GOT3 (cell line): ENCODE data around the gene ANO9.

Experiments
- DNase-seq: peaks from one replicate; lab custom pipeline; 2025; ENCODE audit warnings: mixed read lengths; lab: John Stamatoyannopoulos, UW

Gene ANO9, protein sequence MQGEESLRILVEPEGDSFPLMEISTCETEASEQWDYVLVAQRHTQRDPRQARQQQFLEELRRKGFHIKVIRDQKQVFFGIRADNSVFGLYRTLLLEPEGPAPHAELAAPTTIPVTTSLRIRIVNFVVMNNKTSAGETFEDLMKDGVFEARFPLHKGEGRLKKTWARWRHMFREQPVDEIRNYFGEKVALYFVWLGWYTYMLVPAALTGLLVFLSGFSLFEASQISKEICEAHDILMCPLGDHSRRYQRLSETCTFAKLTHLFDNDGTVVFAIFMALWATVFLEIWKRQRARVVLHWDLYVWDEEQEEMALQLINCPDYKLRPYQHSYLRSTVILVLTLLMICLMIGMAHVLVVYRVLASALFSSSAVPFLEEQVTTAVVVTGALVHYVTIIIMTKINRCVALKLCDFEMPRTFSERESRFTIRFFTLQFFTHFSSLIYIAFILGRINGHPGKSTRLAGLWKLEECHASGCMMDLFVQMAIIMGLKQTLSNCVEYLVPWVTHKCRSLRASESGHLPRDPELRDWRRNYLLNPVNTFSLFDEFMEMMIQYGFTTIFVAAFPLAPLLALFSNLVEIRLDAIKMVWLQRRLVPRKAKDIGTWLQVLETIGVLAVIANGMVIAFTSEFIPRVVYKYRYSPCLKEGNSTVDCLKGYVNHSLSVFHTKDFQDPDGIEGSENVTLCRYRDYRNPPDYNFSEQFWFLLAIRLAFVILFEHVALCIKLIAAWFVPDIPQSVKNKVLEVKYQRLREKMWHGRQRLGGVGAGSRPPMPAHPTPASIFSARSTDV

DNA sequence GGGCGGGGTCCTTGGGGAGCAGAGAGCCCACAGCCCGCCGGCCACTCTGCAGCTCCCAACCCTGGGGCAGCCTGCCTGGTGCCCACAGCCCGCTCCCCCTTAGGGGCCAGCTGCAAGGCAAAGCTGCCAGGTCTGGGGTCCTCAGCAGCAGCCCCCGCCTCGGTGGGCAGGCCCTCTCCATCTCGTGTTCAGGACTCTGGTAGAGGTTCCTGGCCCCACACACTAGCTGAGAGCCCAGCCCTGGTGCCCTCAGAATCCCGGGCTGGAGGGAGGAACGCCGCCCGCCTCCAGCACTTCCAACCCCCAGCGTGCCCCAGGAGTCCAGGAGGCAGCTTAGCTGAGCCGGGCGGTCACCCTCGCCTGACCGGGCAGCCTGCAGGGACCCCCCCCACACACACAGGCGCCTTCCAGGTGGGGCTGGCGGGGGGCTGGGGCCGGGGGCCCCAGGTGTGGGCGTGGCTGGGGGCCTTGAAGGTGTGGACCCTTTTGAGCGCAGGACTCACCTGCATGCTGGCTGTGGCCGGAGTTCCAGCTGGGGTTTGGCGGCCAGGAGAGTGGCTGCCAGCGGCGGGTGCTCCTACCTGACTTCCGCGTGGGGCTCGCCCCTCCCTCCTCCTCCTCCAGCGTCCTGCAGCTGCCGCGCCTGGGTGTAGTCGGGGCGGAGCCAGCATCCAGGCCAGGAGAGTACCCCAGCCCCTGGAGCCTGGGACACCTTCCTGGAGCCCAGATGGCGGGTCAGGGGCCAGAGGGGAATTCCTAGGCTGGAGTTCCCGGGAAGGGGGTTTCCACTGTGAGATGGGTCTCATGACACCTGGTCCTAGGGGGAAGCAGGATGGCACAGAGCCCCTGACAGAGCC lies at the start of gene ANO9:
ANO9 (minus strand) TSS at position 594 of the 857 bp plus-strand sequence; CDS start at position 509, 85 bp downstream.
- no peak for DNase-seq

DNA sequence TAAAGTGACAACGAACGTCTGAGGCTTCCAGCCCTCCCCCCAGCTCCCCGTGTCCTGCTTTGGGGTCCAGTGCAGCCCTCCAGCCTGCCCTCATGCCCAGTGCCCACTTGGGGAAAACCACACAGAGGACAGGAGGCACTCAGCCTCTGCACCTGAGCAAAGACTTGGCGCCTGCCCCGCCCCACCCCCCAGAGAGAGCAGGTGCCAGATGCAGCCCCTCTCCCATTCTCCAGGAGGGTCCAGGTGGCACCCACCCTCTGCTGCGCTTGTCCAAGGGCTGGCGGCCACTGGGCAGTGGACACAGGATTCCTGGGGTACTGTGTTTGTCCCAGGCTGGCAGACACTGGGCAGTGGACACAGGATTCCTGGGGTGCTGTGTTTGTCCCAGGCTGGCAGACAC lies 49.5 kb upstream of the ANO9 start:
- no peak for DNase-seq

DNA sequence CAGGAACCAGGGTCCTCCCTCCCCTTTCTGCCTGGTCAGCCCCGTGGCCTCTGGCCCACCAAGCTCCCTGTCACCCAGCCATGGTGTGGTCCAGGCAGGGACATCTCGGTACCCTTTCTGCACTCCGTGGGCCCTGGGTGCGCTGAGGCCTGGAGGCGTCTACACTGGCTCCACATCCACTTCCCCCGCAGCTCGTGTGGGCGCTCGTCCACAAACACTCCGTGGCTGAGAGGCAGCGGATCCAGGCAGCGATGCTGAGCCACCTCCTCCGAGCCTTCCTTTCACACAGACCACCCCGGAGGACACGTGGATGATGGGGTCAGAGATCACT lies 49.1 kb upstream of the ANO9 start:
- DNase-seq, result no peak

DNA sequence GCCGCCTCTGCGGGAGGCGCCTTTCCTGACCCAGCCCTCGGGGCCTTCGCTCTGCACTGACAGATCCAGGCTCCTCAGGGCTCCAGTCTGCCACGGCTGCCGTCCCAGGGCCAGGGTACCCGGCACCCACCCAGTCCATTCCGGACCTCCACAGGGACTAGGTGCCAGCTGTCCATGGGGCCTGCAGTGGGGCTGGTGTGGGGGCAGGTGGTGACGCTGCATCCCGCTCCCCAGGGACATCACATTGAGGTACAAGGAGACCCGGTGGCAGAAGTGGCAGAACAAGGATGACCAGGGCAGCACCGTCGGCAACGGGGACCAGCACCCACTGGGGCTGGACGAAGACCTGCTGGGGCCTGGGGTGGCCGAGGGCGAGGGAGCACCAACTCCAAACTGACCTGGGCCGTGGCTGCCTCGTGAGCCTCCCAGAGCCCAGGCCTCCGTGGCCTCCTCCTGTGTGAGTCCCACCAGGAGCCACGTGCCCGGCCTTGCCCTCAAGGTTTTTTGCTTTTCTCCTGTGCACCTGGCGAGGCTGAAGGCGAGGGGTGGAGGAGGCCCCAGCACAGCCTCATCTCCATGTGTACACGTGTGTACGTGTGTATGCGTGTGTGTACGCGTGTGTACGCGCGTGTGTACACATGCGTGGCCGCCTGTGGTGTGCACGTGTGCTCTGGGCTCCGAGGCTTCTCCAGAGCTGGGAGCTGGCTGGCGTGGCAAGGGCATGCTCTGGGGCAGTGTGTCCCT lies 48.5 kb upstream of the ANO9 start:
- no peak for DNase-seq

DNA sequence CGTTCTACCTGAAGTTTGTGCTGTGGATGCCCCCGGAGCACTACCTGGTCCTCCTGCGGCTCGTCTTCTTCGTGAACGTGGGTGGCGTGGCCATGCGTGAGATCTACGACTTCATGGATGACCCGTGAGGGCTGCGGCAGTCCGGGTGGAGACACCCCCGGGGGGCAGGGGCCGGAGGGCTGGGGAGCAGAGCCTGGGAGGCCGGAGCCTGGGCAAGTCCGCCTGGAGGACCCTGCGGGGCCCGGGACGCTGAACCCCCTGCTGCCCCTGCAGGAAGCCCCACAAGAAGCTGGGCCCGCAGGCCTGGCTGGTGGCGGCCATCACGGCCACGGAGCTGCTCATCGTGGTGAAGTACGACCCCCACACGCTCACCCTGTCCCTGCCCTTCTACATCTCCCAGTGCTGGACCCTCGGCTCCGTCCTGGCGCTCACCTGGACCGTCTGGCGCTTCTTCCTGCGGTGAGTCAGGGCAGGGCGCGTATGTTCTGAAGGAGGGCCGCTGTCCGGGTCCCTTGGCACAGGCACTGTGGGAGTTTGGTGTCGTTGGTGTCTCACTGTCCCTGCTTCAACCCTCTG lies 47.9 kb upstream of the ANO9 start:
- no peak for DNase-seq

DNA sequence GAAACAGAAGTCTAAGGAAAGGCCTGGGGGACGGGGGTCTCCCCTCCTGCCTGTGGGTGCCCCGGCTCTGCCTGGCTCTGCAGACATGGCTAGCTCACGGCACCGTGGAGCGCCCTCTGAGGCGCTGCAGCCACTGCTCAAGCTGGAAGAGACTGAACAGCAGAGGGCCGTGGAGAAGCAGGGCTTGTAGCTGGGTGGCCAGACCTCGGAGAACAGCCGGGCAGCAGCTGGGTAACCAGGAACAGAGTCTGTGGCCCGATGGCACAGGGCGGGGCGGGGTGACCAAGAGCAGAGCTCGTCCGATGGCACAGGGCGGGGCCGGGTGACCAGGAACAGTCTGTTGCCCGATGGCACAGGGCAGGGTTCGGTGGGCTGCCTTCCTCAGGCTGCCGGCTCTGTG lies 47.2 kb upstream of the ANO9 start:
- DNase-seq, result no peak

DNA sequence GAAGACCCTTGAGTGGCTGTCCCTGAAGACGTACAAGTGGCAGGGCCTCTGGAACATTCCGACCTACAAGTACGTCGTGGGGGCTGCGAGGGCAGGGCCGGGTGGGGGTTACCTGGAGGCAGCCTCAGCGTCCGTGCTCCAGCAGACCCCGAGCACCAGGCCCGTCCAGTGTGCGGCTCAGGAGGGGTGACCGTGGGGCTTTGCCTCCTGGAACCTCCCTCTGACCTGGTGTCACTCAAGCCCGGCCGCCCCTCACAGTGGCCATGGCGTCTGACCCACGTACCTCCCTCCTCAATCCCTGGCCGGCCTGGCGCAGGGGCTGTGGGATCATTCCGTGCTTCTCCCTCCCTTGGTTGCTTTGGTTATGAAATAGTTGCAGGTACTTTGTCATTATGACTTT lies 46.8 kb upstream of the ANO9 start:
- DNase-seq, result no peak

DNA sequence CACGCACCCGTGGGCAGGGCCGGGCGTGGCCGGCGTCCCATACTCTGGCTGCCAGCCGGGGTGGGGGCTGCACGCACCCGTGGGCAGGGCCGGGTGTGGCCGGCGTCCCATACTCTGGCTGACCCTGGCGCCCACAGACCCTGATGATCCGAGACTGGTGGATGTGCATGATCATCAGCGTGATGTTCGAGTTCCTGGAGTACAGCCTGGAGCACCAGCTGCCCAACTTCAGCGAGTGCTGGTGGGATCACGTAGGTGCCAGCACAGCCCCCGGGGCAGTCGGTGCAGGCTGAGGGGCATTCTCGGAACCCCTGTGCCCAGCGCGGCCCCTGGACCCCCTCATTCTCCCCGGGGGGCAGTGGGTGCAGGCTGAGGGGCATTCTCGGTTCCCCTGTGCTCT lies 46.3 kb upstream of the ANO9 start:
- no peak for DNase-seq

DNA sequence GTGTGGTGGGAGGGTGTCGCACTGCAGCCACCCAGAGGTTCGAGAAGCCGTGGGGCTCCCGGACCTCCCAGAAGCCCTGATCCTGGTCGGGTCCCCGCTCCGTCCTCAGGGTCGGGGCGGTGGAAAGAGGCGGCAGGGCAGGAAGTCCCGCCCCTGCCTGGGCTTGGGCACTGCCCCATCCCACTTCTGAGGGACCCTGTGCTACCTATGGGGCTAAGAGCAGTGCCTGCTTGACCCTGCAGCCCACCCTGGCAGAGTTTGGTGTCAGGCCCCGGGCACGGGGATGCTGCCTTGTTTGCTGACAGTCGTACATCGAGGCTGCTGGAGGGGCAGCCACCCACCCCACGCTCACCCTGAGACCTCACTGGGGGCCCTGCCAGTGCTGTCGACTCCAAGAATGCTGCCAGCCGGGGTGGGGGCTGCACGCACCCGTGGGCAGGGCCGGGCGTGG lies 45.8 kb upstream of the ANO9 start:
- DNase-seq, result no peak

DNA sequence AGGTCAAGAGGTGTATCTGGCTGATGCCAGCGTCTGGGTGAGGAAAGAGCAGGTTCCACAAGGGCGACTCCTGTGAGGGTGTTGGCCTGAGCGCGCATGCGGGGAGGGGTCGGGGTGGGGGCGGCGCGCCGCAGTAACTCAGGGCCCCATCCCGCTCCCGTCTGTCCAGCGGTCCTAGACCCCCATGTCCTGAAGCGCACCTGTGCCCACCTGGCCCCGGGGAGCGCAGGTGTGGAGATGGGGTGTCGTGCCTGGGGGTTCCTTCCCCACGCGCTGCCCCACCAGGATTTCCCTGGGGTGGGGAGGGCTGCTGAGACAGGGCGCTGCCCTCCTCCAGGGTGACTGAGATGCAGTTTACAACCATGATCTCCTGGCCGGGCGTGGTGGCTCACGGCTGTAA lies 44.4 kb upstream of the ANO9 start:
- DNase-seq, result no peak

DNA sequence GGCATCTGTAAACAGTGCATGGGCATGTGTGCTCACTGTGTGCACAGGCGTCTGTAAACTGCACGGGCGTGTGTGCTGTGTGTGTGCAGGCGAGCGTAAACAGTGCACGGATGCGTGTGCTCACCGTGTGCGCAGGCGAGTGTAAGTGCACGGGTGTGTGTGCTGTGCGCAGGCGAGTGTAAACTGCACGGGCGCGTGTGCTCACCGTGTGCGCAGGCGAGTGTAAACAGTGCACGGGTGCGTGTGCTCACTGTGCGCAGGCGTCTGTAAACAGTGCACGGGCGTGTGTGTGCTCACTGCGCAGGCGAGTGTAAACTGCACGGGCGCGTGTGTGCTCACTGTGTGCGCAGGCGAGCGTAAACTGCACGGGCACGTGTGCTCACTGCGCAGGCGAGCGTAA lies 42.8 kb upstream of the ANO9 start:
- DNase-seq, result no peak

DNA sequence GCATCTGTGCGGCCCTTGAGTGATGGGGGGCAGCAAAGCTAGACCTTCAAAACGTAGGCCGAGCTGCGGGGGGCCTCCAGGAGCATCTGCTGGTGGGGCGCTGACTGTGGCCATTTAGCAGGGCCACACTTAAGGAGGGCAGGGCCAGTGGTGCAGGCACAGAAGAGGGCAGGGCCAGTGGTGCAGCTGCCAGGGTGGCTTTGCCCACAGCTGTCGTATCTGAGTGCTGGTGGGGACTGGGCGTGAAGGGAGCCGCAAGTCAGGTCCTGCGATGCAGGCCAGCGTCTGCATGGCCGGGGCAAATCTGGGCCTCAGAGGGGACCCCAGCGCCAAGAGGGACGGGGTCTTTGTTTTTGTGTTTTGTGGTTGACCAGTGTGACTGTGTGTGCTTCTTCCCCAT lies 37.5 kb upstream of the ANO9 start:
- no peak for DNase-seq

DNA sequence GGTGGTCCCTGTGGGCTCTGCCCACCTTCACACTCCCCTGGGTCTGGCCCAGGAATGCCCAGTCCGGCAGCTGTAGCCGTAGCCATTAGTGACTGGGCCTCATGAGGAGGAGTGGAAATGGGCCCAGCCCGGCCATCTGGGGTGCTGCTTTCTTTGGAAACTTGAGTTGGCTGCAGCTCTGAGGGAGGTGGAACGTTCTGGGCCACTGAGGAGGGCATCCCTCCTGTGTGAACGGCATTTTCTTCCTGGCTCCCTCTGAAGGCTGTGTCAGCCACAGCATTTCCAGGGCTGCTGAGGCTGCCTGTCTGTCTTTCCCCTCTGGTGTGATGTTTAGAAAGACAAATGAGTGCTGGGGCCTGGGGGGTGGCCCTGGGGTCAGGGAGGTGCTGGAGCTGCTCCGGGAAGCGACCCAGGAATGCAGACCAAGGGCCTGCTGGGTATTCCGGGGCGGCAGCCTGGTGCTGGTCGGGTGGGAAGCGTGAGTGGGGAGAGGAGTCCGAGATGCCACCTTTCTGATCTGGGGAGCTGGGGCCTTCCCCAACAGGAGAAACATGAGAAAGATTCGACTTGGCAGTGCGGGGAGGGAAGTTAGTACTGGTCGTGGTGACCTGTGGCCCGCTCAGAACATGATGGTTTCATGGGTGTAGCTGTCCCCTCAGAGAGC lies 35.4 kb upstream of the ANO9 start:
- DNase-seq, result no peak

DNA sequence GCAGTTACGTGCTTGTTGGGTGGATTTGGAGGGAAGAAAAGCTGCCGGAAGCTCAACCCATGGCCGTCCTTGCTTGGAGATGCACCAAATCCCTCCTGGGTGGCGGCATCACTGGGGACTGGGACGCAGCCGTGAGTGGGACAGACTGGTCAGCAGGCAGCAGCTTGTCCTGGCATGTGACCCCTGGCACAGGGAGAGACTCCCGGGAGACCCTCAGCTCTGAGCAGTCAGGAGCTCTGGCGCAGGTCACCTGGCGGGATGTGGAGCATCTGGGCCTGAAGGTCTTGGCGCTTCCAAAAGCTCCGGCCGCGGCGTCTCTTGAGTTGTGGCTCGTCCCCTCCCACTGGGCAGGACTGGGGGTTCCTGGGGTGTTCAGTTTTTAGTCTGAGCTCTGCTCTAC lies 34.6 kb upstream of the ANO9 start:
- DNase-seq, result no peak

DNA sequence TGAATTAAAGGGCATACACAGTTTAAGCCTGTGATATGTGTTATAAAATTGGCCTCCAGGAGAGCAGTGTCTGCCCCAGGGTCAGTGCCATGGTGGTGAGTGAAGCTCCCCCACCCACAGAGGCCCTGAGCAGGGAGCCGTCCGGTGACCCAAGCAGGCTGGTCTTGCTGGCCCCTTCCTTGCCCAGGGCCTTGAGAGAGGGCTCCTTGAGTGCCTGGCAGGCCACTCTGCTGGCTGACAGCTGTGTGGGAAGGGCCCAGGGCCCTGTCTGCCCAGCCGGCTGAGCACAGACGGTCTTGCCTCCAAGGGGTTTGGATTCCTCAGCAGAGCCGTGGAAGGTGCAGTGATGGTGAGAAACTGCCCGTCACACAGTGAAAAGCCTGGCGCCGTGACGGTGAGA lies 34.1 kb upstream of the ANO9 start:
- DNase-seq, result no peak

DNA sequence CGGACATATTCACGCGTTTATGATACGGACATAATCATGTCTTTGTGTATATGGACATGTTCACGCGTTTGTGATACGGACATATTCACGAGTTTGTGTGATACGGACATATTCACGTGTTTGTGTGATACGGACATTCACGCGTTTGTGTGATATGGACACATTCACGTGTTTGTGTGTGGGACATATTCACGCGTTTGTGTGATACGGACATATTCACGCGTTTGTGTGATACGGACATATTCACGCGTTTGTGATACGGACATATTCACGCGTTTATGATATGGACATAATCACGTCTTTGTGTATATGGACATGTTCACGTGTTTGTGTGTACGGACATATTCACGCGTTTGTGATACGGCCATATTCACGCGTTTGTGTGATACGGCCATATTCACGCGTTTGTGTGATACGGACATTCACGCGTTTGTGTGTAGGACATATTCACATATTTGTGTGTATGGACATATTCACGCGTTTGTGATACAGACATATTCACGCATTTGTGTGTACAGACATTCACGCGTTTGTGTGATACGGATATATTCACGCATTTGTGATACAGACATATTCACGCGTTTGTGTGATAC lies 33.2 kb upstream of the ANO9 start:
- DNase-seq, result no peak

DNA sequence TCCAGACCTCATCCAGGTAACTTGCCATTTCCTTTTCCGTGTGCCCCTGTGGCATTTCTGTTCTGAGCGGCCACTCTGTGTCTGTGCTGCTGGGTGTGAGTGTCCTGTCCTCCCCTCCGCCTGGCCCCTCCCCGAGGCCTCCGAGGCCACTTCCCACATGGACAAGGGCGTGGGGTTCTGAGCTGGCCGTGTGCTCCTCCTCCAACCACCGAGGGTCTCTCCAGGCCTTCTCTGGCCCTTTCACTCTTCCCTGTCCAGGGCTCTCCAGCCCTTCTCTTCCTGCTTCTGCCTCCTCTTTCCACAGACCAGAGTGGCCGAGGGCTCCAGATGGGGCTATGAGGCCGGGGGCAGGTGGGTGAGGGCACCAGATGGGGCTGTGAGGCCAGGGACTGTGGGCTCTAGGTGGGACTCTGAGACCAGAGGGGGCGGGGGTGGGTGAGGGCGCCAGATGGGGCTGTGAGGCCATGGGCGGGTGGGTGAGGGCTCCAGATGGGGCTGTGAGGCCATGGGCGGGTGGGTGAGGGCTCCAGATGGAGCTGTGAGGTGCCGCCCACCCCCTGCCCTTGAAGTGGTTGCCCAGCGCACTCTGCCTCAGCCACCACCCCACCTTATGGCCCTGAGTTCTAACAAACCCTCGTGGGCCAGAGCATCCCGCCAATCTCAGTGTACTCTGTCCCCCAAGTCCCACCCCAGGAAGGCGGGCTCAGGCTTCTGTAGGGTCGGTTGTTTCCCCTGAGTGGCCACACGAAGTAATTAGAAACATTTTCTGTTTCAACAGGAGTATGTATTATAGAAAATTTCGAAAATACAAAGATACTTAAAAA lies 32.4 kb upstream of the ANO9 start:
- no peak for DNase-seq

DNA sequence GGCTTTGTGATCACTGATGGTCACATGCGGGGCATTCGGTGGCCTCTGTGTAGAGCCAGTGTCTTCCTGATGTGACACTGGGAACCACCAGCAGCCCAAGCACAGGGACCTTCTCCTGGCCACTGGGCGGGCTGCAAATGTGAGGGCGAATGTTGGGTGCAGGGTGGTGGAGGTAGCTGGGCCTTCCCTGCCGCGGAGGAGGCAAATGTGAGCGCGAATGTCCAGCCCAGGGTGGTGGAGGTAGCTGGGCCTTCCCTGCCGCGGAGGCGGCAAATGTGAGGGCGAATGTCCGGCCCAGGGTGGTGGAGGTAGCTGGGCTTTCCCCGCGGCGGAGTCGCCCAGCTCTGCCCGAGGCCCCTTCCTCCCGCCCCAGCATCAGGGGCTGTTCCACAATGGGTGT lies 31.6 kb upstream of the ANO9 start:
- no peak for DNase-seq

DNA sequence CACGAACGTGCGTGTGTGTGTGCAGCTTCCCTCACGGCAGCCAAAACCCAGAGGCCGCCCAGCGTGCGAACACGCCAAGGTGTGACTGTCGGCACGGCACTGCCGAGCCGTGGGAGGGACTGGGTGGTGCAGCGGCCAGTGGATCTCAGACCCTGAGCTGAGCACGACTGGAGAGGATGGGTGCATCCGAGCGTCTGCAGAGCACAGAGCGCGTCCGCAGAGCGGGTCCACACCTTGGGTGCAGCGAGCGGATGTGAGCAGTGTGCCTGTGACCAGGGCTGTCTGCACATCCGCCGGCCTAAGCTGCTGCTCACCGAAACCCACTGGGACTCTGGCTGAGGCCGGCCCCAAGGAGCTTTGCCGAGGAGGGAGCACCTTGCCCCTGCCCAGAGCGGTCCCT lies 31.0 kb upstream of the ANO9 start:
- DNase-seq, result no peak

DNA sequence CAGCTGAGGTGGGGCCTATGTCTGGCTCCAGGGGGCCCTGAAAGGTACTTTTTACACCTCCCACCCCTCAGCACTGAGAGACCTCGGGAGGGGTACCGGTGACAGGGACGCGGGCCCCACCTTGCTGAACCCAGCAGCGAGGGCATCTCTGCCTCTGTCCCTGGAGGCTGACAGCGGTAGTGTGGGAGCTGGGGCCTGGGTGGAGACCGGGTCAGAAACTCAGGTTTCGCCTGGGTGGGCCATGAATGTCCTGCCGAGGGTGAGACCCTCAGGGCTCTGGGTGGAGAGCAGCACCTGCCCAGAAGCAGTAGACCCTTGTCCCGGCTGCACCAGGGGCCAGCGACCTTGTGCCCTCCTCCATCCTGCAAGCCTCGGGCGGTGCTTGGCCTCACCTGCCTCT lies 30.5 kb upstream of the ANO9 start:
- no peak for DNase-seq
